Type B pancreatic cell (in vitro differentiated cells): ENCODE results near the gene KLHL42. TPM values are rescaled to one million over a fixed set of nuclear protein-coding genes. Genes with fewer than 3 reads are reported as not detected.
"Not testable (repeated sequence)": the region's sequence is repeated elsewhere in the genome, so short reads cannot be mapped to it uniquely, and the experiment has no call there.

Experiments
- DNase-seq: peaks from one replicate; pipeline ENCODE4 v3.0.0; 2021; ENCODE audit warnings: mixed read lengths; ENCODE audit not compliant: unreplicated experiment; ENCODE audit errors: extremely low spot score
- H3K27ac Mint-ChIP-seq: 2 replicates; pipeline ENCODE4 v1.8.0; 2021; ENCODE audit warnings: mild to moderate bottlenecking, mixed read lengths
- H3K27me3 Mint-ChIP-seq: 2 replicates; pipeline ENCODE4 v1.8.0; 2021; ENCODE audit warnings: mixed read lengths
- H3K36me3 Mint-ChIP-seq: 2 replicates; pipeline ENCODE4 v1.8.0; 2021; ENCODE audit warnings: mixed read lengths
- H3K4me1 Mint-ChIP-seq: one replicate; pipeline ENCODE4 v1.8.0; 2021; ENCODE audit warnings: mixed read lengths; ENCODE audit not compliant: unreplicated experiment
- H3K4me3 Mint-ChIP-seq: 2 replicates; pipeline ENCODE4 v1.8.0; 2021; ENCODE audit warnings: mild to moderate bottlenecking, mixed read lengths
- H3K9me3 Mint-ChIP-seq: 2 replicates; pipeline ENCODE4 v1.8.0; 2021; ENCODE audit warnings: mixed read lengths
- CTCF ChIP-seq: fragments of 200-600 bp; sonication (generic); conservative IDR thresholded peaks from 2 replicates; pipeline ENCODE4 v1.5.0; 2021; ENCODE audit warnings: antibody characterized with exemption, mild to moderate bottlenecking
- total RNA-seq: library from RNA; stranded (reverse); gene quantifications from 2 replicates; pipeline ENCODE4 v1.2.1, GENCODE V29; 2021; ENCODE audit warnings: low replicate concordance

KLHL42 gene
- total RNA-seq, 1 donor from 2014 or later: 30.6 TPM

GRCh38 chr12:27841392-27841882, 61.4 kb downstream of the KLHL42 start:
- Mint-ChIP-seq H3K36me3 (peaks cover 3% of the 10 kb centered on the region), H3K9me3 (peaks cover 4% of the 10 kb centered on the region), H3K27me3 (no peaks in the 10 kb centered on the region), H3K4me3 (no peak overlapping the region), H3K27ac (no peak overlapping the region), H3K4me1 (peaks cover 7% of the 10 kb centered on the region)
- no peak for DNase-seq
- no peak for TF ChIP-seq CTCF

GRCh38 chr12:27843714-27844245, 63.7 kb downstream of the KLHL42 start:
- no peak overlapping the region for H3K4me3 Mint-ChIP-seq
- DNase-seq: no peak
- no peak for TF ChIP-seq CTCF
- H3K27me3 Mint-ChIP-seq: peaks cover 4% of the 10 kb centered on the region
- H3K4me1 Mint-ChIP-seq: peaks cover 7% of the 10 kb centered on the region
- H3K36me3 Mint-ChIP-seq: peaks cover 4% of the 10 kb centered on the region
- H3K27ac Mint-ChIP-seq: no peak overlapping the region
- H3K9me3 Mint-ChIP-seq: peaks cover 11% of the 10 kb centered on the region

GRCh38 chr12:27844366-27845090, 64.5 kb downstream of the KLHL42 start:
- no peak for TF ChIP-seq CTCF
- Mint-ChIP-seq H3K4me3 (no peak overlapping the region), H3K27me3 (peaks cover 4% of the 10 kb centered on the region), H3K9me3 (peaks cover 17% of the 10 kb centered on the region), H3K36me3 (peaks cover 10% of the 10 kb centered on the region), H3K27ac (no peak overlapping the region), H3K4me1 (peaks cover 7% of the 10 kb centered on the region)
- DNase-seq: no peak

DNA sequence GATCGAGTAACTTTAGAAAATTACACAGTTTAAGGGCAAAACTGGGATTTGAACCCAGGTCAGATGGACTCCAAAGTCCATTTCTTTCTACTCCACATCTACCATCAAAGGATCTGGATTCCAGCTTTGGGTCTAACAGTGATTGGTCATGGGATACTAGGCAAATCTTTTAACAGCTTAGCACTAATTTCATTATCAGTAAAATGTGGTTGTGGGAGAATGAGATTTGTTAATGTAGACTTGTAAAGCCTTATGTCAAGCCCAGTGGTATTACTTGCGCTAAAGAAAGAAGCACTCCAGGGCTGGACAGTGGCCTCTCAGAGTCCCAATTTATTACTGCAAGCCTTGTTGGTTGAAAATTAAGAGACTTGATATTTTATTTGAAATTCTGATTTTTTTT, 65.2 kb downstream of the KLHL42 start:
- Mint-ChIP-seq H3K9me3 (peaks cover 21% of the 10 kb centered on the region), H3K4me3 (no peak overlapping the region), H3K36me3 (peaks cover 13% of the 10 kb centered on the region), H3K27me3 (peaks cover 4% of the 10 kb centered on the region), H3K27ac (no peak overlapping the region), H3K4me1 (peaks cover 7% of the 10 kb centered on the region)
- TF ChIP-seq CTCF: no peak
- DNase-seq: no peak

DNA sequence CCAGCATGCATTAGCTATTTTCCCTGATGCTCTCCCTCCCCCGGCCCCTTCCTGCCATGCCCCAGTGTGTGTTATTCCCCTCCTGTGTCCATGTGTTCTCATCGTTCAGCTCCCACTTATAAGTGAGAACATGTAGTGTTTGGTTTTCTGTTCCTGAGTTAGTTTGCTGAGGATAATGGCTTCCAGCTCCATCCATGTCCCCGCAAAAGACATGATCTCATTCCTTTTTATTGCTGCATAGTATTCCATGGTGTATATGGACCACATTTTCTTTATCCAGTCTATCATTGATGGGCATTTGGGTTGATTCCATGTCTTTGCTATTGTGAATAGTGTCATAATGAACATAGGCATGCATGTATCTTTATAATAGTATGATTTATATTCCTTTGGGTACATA, 65.7 kb downstream of the KLHL42 start:
- H3K27ac Mint-ChIP-seq, H3K4me1 Mint-ChIP-seq, H3K4me3 Mint-ChIP-seq, DNase-seq, H3K27me3 Mint-ChIP-seq: not testable (repeated sequence)
- Mint-ChIP-seq H3K36me3 (peaks cover 13% of the 10 kb centered on the region), H3K9me3 (peaks cover 21% of the 10 kb centered on the region)

DNA sequence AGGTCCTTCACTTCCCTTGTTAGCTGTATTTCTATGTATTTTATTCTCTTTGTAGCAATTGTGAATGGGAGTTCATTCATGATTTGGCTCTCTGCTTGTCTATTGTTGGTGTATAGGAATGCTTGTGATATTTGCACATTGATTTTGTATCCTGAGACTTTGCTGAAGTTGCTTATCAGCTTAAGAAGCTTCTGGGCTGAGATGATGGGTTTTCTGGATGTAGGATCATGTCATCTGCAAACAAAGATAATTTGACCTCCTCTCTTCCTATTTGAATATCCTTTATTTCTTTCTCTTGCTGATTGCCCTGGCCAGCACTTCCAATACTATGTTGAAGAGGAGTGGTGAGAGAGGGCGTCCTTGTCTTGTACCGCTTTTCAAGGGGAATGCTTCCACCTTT, 67.3 kb downstream of the KLHL42 start:
- H3K27me3 Mint-ChIP-seq, H3K4me1 Mint-ChIP-seq, H3K27ac Mint-ChIP-seq, H3K4me3 Mint-ChIP-seq, DNase-seq: not testable (repeated sequence)
- peaks cover 13% of the 10 kb centered on the region for H3K36me3 Mint-ChIP-seq
- H3K9me3 Mint-ChIP-seq: peaks cover 21% of the 10 kb centered on the region
